COLO829 (cell line): ENCODE data around the gene SYCP2L.

ENCODE experiments used
- DNase-seq: peaks from one replicate; pipeline ENCODE4 v3.0.0; 2012; ENCODE audit warnings: low spot score

SYCP2L gene

DNA sequence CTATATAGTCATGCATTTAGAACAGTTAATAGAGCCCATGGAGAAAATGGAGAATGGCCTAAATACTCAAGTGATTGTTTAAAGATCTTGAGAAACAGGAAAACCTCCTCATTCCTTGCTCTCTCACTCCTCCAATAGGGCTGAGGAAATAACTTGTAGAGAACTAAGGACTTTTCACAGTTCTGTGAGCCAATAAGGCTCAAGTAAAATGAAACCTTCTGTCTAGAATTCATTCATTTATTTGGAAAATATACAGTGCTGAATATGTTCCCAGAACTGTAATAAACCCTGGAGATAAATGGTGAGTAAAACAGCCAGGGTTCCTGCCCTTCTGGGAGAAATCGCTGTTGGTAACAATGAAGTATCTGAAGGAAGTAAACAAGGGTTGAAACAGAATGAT, 122.0 kb downstream of the SYCP2L start:
- peak; percentile 35 for DNase-seq

DNA sequence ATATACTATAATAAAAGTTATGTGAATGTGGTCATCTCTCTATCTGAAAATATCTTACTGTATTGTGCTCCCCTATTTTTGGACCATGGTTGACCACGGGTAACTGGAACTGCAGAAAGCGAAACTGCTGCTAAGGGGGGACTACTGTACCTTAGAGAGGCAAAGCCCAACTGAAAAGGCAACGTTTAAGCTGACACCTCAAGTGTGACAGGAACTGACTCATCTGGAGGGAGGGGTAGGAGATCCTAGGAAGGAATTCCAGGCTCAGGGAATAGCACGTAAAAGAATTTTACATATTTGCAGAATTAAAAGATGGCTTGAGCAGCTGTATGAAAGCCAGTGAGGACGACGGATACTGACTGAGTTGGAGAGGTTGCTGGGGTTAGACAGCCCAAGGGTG, 122.5 kb downstream of the SYCP2L start:
- DNase-seq: peak; percentile 63

GRCh38 chr6:11011787-11012234, 125.0 kb downstream of the SYCP2L start:
- DNase-seq: no peak

DNA sequence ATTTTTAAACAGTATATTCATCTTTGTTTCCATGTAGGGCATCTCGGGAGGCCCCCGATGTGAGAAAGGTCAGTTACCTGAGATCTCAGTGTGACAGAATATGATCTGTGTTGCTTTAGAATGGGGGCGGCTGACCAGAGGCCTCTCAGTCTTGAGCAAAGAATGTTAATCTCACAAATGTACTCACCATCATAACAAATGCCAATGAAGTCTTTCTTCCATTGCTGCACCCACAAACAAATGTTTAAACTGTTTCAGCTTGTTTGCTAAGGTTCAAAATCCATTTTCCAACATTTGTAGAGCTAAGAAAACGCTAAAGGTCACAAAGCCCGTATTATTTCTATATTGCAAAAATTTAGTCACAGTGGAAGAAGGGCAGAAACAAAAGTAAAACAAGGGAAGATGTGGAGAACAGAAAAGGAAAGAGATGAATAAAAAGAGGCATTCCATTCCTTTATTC, 125.5 kb downstream of the SYCP2L start:
- no peak for DNase-seq

DNA sequence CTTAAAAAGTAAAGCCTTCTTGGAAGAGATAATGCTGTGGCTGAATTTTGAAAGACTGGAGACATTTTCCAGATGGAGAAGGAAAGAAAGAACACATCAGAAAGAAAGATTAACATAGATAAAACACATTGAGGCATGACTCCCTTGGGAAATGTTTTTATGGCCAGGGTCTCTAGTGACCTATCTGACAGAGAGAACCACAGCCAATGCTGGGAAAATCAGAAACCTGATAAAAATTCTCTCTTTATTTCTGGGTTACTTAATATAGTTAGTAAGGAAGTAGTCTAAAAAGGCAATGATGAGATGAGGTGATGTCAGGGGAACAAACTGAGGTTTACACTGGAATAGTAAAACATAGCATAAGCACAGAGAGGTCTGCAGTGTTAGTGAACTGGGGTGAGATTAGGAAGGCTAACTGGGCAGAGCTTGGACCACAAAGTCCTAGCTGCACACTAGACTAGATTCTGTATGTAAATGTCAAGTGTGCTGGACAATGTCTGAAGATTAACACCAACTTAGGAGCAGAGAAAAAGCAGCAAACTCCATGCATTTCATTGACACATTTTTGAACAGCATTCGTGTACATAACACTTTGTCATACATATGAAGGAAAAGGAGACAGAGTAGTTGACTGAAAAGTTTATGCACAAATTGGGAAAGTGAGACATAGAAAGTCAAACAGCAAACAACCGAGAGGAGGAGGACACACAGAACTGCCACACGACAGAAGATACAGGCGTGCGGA, 126.3 kb downstream of the SYCP2L start:
- DNase-seq: no peak

DNA sequence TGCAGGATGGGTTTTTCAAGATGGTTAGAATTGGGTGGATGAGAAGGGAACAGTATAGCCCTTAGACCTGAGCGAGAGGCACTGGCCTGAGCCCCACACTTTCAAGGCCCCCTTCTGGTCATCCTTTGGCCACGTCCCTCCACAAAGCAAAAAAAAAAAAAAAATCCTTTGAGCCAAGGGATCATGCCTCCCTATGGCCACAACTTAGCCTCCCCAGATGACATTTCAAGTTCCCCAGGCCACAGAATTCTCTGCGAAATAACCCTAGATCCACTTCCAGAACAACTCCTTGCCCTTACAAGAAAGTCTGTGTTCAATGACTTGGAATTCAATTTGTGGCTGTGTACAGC, 126.8 kb downstream of the SYCP2L start:
- DNase-seq: no peak

- DNase-seq: no peak
Measured at GRCh38 chr6:11015102-11015501, 128.2 kb downstream of the SYCP2L start.

- DNase-seq: no peak
Measured at GRCh38 chr6:11016452-11016851, 129.6 kb downstream of the SYCP2L start.

GRCh38 chr6:11017090-11017489, 130.2 kb downstream of the SYCP2L start:
- no peak for DNase-seq

DNA sequence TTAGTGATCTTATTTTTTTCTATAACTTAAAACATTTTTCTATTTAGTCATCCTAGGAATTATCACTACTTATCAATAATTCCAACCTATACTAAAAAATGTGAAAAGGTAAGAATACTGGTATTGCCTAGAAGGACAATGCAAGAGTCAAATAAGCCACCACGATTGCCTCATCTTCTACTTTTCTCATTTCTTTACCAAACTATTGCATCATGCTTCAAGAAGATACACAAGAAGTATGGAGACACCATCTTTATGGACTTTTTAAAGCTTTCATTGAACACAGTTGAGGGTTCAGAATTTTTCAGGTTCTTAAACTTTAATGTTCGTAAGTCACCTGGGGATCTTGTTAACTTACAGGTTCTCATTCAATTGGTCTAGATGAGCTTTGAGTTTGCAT, 131.4 kb downstream of the SYCP2L start:
- DNase-seq: no peak

DNA sequence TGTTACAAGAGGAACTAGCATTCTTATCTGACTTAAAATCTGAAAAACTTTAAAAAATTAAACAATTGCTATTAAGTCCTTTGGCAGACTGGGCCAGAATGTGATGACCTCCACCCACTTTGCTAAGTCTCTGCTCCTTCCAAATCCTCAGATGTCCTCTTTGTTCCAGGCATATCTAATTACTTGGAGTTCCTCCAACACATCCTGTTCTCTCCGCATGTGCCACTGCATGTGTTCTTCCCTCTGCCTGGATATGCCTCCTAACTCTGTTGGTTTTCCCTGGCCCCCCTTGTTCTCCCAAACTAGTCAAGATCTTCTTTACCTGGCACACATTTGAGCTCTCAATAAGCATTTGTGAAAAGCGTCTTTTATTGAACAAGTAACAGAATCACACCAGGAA, 134.2 kb downstream of the SYCP2L start:
- DNase-seq: peak; percentile 54

DNA sequence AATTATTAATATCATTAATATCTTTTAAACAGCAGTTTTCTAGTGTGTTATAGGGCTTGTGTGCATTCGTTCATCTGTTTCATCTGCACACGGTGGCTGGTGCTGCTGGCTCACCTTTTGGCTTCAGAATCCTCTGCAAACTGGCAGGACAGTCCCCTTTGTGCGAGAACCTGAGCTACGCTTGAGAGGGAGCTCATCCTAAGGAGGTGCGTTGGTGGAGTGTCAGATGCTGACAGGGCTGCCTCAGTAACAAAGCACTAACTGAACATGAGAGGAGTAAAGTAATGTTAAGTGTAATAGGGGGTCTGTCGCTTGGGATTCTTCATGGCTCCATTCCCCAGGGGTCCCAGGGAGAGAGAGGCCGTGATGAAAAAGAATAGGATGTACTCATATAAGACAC, 134.9 kb downstream of the SYCP2L start:
- no peak for DNase-seq

- DNase-seq: peak; percentile 88
Measured at GRCh38 chr6:11023032-11023431, 136.2 kb downstream of the SYCP2L start.
